HG02970 (cell line): ENCODE measurements around the gene GPA33.
"Not testable (repeated sequence)": the region's sequence is repeated elsewhere in the genome, so short reads cannot be mapped to it uniquely, and the experiment has no call there.

Experiments used
- ATAC-seq: cut with Tn5 transposase; IDR thresholded peaks from one replicate; pipeline ENCODE4 v1.9.1; 2021; ENCODE audit warnings: mild to moderate bottlenecking, moderate library complexity, moderate number of reproducible peaks; ENCODE audit not compliant: unreplicated experiment, low FRiP score

The GPA33 gene

GRCh38 chr1:167060141-167061072 lies 29.8 kb downstream of the GPA33 start:
- ATAC-seq, result no peak

- no peak for ATAC-seq
These were observed 30.4 kb downstream of the GPA33 start for GRCh38 chr1:167059809-167060107.

GRCh38 chr1:167059045-167059808 lies 30.9 kb downstream of the GPA33 start:
- no peak for ATAC-seq

GRCh38 chr1:167057241-167057688 lies 32.9 kb downstream of the GPA33 start:
- ATAC-seq, result no peak

- no peak for ATAC-seq
These were observed 33.5 kb downstream of the GPA33 start for GRCh38 chr1:167056529-167057231.

- ATAC-seq, result no peak
These were observed 35.1 kb downstream of the GPA33 start for GRCh38 chr1:167054946-167055630.

- no peak for ATAC-seq
These were observed 35.6 kb downstream of the GPA33 start for GRCh38 chr1:167054531-167054930.

- ATAC-seq, result no peak
These were observed 37.8 kb downstream of the GPA33 start for GRCh38 chr1:167052389-167052788.

GRCh38 chr1:167051907-167052306 lies 38.3 kb downstream of the GPA33 start:
- no peak for ATAC-seq

- peak; percentile 85 for ATAC-seq
These were observed 46.3 kb downstream of the GPA33 start for GRCh38 chr1:167043752-167044488.

GRCh38 chr1:167033646-167034045 lies 56.5 kb downstream of the GPA33 start:
- ATAC-seq, result no peak

- not testable (repeated sequence) for ATAC-seq
These were observed 60.6 kb downstream of the GPA33 start for GRCh38 chr1:167029553-167029952.

- no peak for ATAC-seq
These were observed 67.8 kb downstream of the GPA33 start for GRCh38 chr1:167022384-167022783.

- no peak for ATAC-seq
These were observed 74.0 kb downstream of the GPA33 start for GRCh38 chr1:167016100-167016750.

GRCh38 chr1:167013108-167013929 lies 76.9 kb downstream of the GPA33 start:
- no peak for ATAC-seq

GRCh38 chr1:167012570-167012969 lies 77.6 kb downstream of the GPA33 start:
- ATAC-seq, result no peak

- ATAC-seq, result no peak
These were observed 78.5 kb downstream of the GPA33 start for GRCh38 chr1:167011560-167012191.

GRCh38 chr1:167003711-167004110 lies 86.5 kb downstream of the GPA33 start:
- no peak for ATAC-seq
